ENCODE data around the gene STAT5A.

DNA sequence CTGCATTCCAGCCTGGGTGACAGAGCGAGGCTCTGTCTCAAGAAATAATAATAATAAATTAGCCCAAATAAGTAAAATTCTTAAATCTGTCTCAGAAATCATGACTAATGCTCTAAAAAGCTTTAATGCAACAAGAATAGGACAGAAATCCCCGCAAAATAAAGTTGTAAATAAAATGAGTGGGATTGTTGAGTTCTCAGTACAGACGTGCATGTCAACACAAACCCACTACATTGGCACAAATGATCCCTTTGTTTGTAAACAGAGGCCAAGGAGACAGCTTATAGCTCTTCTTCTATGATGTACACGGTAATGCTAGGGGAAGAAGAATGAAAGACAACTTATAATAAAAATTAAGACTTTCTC is 18.1 kb upstream of the STAT5A start:
- TF ChIP-seq, protein P1, sequence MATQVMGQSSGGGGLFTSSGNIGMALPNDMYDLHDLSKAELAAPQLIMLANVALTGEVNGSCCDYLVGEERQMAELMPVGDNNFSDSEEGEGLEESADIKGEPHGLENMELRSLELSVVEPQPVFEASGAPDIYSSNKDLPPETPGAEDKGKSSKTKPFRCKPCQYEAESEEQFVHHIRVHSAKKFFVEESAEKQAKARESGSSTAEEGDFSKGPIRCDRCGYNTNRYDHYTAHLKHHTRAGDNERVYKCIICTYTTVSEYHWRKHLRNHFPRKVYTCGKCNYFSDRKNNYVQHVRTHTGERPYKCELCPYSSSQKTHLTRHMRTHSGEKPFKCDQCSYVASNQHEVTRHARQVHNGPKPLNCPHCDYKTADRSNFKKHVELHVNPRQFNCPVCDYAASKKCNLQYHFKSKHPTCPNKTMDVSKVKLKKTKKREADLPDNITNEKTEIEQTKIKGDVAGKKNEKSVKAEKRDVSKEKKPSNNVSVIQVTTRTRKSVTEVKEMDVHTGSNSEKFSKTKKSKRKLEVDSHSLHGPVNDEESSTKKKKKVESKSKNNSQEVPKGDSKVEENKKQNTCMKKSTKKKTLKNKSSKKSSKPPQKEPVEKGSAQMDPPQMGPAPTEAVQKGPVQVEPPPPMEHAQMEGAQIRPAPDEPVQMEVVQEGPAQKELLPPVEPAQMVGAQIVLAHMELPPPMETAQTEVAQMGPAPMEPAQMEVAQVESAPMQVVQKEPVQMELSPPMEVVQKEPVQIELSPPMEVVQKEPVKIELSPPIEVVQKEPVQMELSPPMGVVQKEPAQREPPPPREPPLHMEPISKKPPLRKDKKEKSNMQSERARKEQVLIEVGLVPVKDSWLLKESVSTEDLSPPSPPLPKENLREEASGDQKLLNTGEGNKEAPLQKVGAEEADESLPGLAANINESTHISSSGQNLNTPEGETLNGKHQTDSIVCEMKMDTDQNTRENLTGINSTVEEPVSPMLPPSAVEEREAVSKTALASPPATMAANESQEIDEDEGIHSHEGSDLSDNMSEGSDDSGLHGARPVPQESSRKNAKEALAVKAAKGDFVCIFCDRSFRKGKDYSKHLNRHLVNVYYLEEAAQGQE (IDR thresholded peaks at IDR 0.05; ENCODE audit: insufficient read depth in 1 of 2, low read depth in 2 of 2, low read length in 2 of 2) = no peak
- no peak for TF ChIP-seq POLR2AphosphoS5 (IDR thresholded peaks at IDR 0.05; ENCODE audit: low read depth, low read length)

Data from PFSK-1 (cell line).